K562 (cell line): ENCODE data around the gene DPYSL3. TPM values are rescaled to one million over a fixed set of nuclear protein-coding genes. Genes with fewer than 3 reads are reported as not detected.

Experiments used
- ATAC-seq: fragments of 200-7000 bp; cut with Tn5 transposase; 3 replicates; pipeline ENCODE4 v1.9.1; 2020; ENCODE audit warnings: moderate library complexity
- BruUV-seq: library from RNA; stranded (reverse); fragments of 400-500 nt; replicated peaks from 2 replicates; lab custom pipeline; 2021; lab: Mats Ljungman, UMichigan
- CTCF ChIA-PET: fragments of 300-600 bp; formaldehyde crosslinking; extraction: SDS; loops from one replicate; lab custom pipeline; 2021; ENCODE audit warnings: low intra/inter-chr PET ratio; lab: Yijun Ruan, JAX
- POLR2A ChIA-PET: fragments of 300-600, 350-650 bp; sonication (Branson Sonifier 250); formaldehyde crosslinking; extraction: SDS; loops from one replicate; lab custom pipeline; 2021; ENCODE audit warnings: antibody characterized with exemption, inconsistent platforms; lab: Yijun Ruan, JAX
- DNase-seq, 4 experiments: peaks; one replicate each; pipeline versions ENCODE4 v3.0.0 to v3.0.0-alpha.2; 2011 to 2018; ENCODE audit warnings: low spot score in 3 of 4, mixed read lengths in 3 of 4; ENCODE audit errors: extremely low read depth in 1 of 4
- FAIRE-seq: peaks from 2 replicates; lab custom pipeline; 2011; peaks lifted over from hg19 to GRCh38; lab: Jason Lieb, UNC
- H2AFZ ChIP-seq: 2 replicates; pipeline ENCODE4 v1.6.0; 2011; ENCODE audit warnings: low read depth, low read length, control low read depth, inconsistent platforms
- H3K27ac ChIP-seq: fragments of 200-600 bp; 3 replicates; pipeline ENCODE4 v1.8.0; 2011; ENCODE audit warnings: low read depth, mild to moderate bottlenecking, control low read depth, inconsistent platforms, low read length, moderate library complexity, mixed read lengths; ENCODE audit errors: extremely low read depth
- H3K27me3 ChIP-seq, 2 experiments: fragments of 300-600 bp in 1 of 2; 2 replicates in 1 of 2; 3 replicates in 1 of 2; pipeline versions ENCODE4 v1.6.0 to v1.8.0; 2011; ENCODE audit warnings: inconsistent platforms in 2 of 2, low read length in 2 of 2, mild to moderate bottlenecking in 1 of 2, mixed read lengths in 1 of 2, moderate library complexity in 1 of 2; ENCODE audit not compliant: control insufficient read depth in 2 of 2, insufficient read depth in 2 of 2
- H3K36me3 ChIP-seq: fragments of 300-600 bp; 3 replicates; pipeline ENCODE4 v1.8.0; 2011; ENCODE audit warnings: mild to moderate bottlenecking, low read length, inconsistent platforms; ENCODE audit not compliant: control insufficient read depth, insufficient read depth
- H3K4me1 ChIP-seq, 2 experiments: fragments of 200-600 bp in 1 of 2; replicated peaks in 1 of 2; 2 replicates in 1 of 2; 3 replicates in 1 of 2; pipeline versions ENCODE4 v1.5.1 to v1.8.0; 2011; ENCODE audit warnings: inconsistent platforms in 2 of 2, low read length in 2 of 2, mild to moderate bottlenecking in 1 of 2, mixed read lengths in 1 of 2, moderate library complexity in 1 of 2; ENCODE audit not compliant: control insufficient read depth in 2 of 2, insufficient read depth in 2 of 2
- H3K4me2 ChIP-seq: 2 replicates; pipeline ENCODE4 v1.6.1; 2011; ENCODE audit warnings: low read length, control low read depth, inconsistent platforms, mixed read lengths; ENCODE audit not compliant: insufficient read depth
- H3K4me3 ChIP-seq: fragments of 200-600 bp; sonication (generic), shearing (Covaris generic); 2 replicates; pipeline ENCODE4 v1.5.1; 2016; ENCODE audit warnings: control low read depth, inconsistent platforms
- H3K79me2 ChIP-seq: fragments of 200-600 bp; 3 replicates; pipeline ENCODE4 v1.8.0; 2011; ENCODE audit warnings: low read length, inconsistent platforms; ENCODE audit not compliant: control insufficient read depth, insufficient read depth
- H3K9ac ChIP-seq, 2 experiments: 2 replicates each; pipeline versions ENCODE4 v1.6.0 to v1.6.1; 2011; ENCODE audit warnings: low read depth in 2 of 2, low read length in 2 of 2, control low read depth in 1 of 2, inconsistent platforms in 1 of 2, mild to moderate bottlenecking in 1 of 2, mixed read lengths in 1 of 2; ENCODE audit not compliant: insufficient read depth in 1 of 2
- H3K9me1 ChIP-seq: one replicate; pipeline ENCODE4 v1.6.0; 2011; ENCODE audit warnings: inconsistent platforms, mild to moderate bottlenecking, low read length, moderate library complexity; ENCODE audit not compliant: control insufficient read depth, insufficient read depth
- H3K9me3 ChIP-seq: replicated peaks from 2 replicates; pipeline ENCODE4 v1.5.1; 2011; ENCODE audit warnings: low read depth, low read length, inconsistent platforms; ENCODE audit not compliant: control insufficient read depth, insufficient read depth
- H4K20me1 ChIP-seq: replicated peaks from 2 replicates; pipeline ENCODE4 v1.6.1; 2011; ENCODE audit warnings: low read length, inconsistent platforms, mixed read lengths; ENCODE audit not compliant: control insufficient read depth, insufficient read depth
- ATF1 ChIP-seq, 2 experiments: fragments of 450-650 bp in 1 of 2; IDR thresholded peaks; 2 replicates each; pipeline ENCODE4 v1.6.1; 2016; ENCODE audit warnings: missing compliant biosample characterization in 1 of 2, missing genetic modification characterization in 1 of 2
- CBX1 ChIP-seq: sonication (generic); IDR thresholded peaks from 2 replicates; pipeline ENCODE4 v1.6.1; 2016; ENCODE audit warnings: antibody characterized with exemption, low read depth, mild to moderate bottlenecking
- CSDE1 ChIP-seq, 2 experiments: fragments of 450-650 bp; IDR thresholded peaks; 2 replicates each; pipeline ENCODE4 v1.6.1; 2016; ENCODE audit warnings: mild to moderate bottlenecking in 1 of 2
- EP300 ChIP-seq: IDR thresholded peaks from 2 replicates; pipeline ENCODE4 v1.6.1; 2012; ENCODE audit warnings: low read length, improper control_type of control experiment
- HLTF ChIP-seq: fragments of 450-650 bp; IDR thresholded peaks from 2 replicates; pipeline ENCODE4 v1.6.1; 2016
- HNRNPL ChIP-seq: fragments of 200-400 bp; formaldehyde crosslinking; IDR thresholded peaks from 2 replicates; pipeline ENCODE4 v1.6.1; 2017; ENCODE audit warnings: low read depth, mild to moderate bottlenecking, low read length
- SUPT5H ChIP-seq: fragments of 450-650 bp; IDR thresholded peaks from 2 replicates; pipeline ENCODE4 v1.6.1; 2016
- TGIF2 ChIP-seq: sonication (generic); formaldehyde crosslinking; IDR thresholded peaks from 2 replicates; pipeline ENCODE4 v1.8.1; 2022; ENCODE audit warnings: mild to moderate bottlenecking, missing genetic modification reagents, moderate library complexity
- ZC3H11A ChIP-seq: IDR thresholded peaks from 2 replicates; pipeline ENCODE4 v1.6.1; 2012; ENCODE audit warnings: low read depth, low read length, improper control_type of control experiment
- ZNF280A ChIP-seq: fragments of 450-650 bp; IDR thresholded peaks from 2 replicates; pipeline ENCODE4 v1.6.1; 2018; ENCODE audit warnings: mild to moderate bottlenecking, low read depth; ENCODE audit not compliant: partially characterized antibody
- WGBS: fragments of 100-300 bp; shearing (Covaris generic); methylation state at CpG from one replicate; pipeline ENCODE4 v1.1.6; 2016; ENCODE audit warnings: low coverage, mixed read lengths; ENCODE audit not compliant: insufficient coverage; ENCODE audit errors: missing lambda C conversion rate; 5-methylcytosine and 5-hydroxymethylcytosine counted together
- in situ Hi-C: fragments of 300-500 bp; cut with MboI; formaldehyde crosslinking; loops from 4 replicates; pipeline ENCODE4 v1.15.0; 2018; ENCODE audit warnings: inconsistent platforms, mixed read lengths
- intact Hi-C: fragments of 100-400 bp; cut with micrococcal nuclease; formaldehyde crosslinking; loops from 2 replicates; pipeline ENCODE4 v1.14.2; 2022
- polyA plus RNA-seq, 8 experiments: library from polyadenylated mRNA; depleted of rRNA in 4 of 8; stranded (reverse) in 5 of 8; unstranded in 3 of 8; fragments of >200 nt; fragmentation: Nextera tagmentation in 2 of 8; fragmentation: Illumina TruSeq in 1 of 8; extraction: Ambion mirVana in 2 of 8; extraction: Trizol in 1 of 8; gene quantifications; 2 replicates each; pipeline versions ENCODE4 v1.2.1 to v1.2.3, GENCODE V29; 2011 to 2014; ENCODE audit warnings: inconsistent platforms in 1 of 8, missing spikeins in 1 of 8
- total RNA-seq, 7 experiments: library from RNA; depleted of rRNA in 6 of 7; stranded (reverse); fragments of >200 nt in 6 of 7; fragmentation: Illumina TruSeq in 2 of 7; extraction: Trizol in 2 of 7; gene quantifications; 2 replicates each; pipeline versions ENCODE4 v1.2.1 to v1.2.3, GENCODE V29; 2011 to 2021; ENCODE audit warnings: low replicate concordance in 1 of 7
- TF ChIP-seq, protein P1 (sequence below): fragments of 250-450 bp; sonication (Bioruptor Pico); IDR thresholded peaks from 2 replicates; pipeline ENCODE4 v1.4.0; 2020; ENCODE audit warnings: mild to moderate bottlenecking, moderate library complexity

Gene DPYSL3
- total and polyA plus RNA-seq, 9 of the 15 experiments (the other 6 are each of a cell fraction or from before 2014, with no cell fraction given), result 0.07 to 0.55 TPM; not detected in 7

DNA sequence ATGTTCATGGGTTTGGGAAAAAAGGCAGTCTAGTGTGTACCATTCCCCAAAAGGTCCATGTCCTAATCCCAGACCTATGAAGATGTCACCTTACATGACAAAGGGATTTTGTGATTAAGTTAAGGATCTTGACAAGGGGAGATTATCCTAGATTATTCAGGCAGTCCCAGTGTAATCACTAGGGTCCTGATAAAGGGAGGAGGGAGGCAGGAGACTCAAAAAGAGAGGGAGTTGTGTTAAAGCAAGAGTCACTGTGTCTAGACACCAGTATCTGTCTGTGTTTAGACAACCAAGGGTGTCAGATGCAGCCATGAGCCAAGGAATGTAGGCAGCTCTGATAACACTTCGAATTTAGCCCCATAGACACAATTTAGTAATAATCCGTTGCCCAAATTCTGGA lies 49.5 kb downstream of the DPYSL3 start:
- H3K79me2 ChIP-seq, result no peaks in the 10 kb centered on the region
- H3K9ac ChIP-seq, result no peak overlapping the region
- H4K20me1 ChIP-seq, result no peaks in the 10 kb centered on the region
- H3K36me3 ChIP-seq, result no peaks in the 10 kb centered on the region
- H3K9me1 ChIP-seq, result no peaks in the 10 kb centered on the region
- WGBS, result 0% methylated on average over 2 of the region's 2 CpGs
- no peaks in the 10 kb centered on the region for H3K9me3 ChIP-seq
- no peaks in the 10 kb centered on the region for H3K27me3 ChIP-seq
- H3K4me2 ChIP-seq, result no peak overlapping the region
- BruUV-seq, result no TSS peak
- H3K4me3 ChIP-seq, result no peak overlapping the region
- ChIA-PET POLR2A (no interaction called here), CTCF (no interaction called here)
- no peak overlapping the region for H3K27ac ChIP-seq
- no peak for DNase-seq
- no peak for ATAC-seq
- intact Hi-C loops (loop anchor here (5.0 kb wide), 1 partner anchor 1622 kb away; no protein-coding TSS in a partner anchor), in situ Hi-C loops (no loop called here)
- H2AFZ ChIP-seq, result no peak overlapping the region
- H3K4me1 ChIP-seq, result no peaks in the 10 kb centered on the region
- FAIRE-seq, result no peak
- no peak for TF ChIP-seq ZC3H11A
- no peak for TF ChIP-seq HLTF
- TF ChIP-seq SUPT5H, result no peak
- TF ChIP-seq ATF1 (CRISPR knock-in tag; IDR thresholded peaks at IDR 0.05), result no peak
- TF ChIP-seq ATF1 (tag; IDR thresholded peaks at IDR 0.05), result no peak
- TF ChIP-seq ZNF280A, result no peak
- no peak for TF ChIP-seq TGIF2 (CRISPR knock-in tag)
- TF ChIP-seq, protein P1, sequence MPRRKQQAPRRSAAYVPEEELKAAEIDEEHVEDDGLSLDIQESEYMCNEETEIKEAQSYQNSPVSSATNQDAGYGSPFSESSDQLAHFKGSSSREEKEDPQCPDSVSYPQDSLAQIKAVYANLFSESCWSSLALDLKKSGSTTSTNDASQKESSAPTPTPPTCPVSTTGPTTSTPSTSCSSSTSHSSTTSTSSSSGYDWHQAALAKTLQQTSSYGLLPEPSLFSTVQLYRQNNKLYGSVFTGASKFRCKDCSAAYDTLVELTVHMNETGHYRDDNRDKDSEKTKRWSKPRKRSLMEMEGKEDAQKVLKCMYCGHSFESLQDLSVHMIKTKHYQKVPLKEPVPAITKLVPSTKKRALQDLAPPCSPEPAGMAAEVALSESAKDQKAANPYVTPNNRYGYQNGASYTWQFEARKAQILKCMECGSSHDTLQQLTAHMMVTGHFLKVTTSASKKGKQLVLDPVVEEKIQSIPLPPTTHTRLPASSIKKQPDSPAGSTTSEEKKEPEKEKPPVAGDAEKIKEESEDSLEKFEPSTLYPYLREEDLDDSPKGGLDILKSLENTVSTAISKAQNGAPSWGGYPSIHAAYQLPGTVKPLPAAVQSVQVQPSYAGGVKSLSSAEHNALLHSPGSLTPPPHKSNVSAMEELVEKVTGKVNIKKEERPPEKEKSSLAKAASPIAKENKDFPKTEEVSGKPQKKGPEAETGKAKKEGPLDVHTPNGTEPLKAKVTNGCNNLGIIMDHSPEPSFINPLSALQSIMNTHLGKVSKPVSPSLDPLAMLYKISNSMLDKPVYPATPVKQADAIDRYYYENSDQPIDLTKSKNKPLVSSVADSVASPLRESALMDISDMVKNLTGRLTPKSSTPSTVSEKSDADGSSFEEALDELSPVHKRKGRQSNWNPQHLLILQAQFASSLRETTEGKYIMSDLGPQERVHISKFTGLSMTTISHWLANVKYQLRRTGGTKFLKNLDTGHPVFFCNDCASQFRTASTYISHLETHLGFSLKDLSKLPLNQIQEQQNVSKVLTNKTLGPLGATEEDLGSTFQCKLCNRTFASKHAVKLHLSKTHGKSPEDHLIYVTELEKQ (CRISPR knock-in tag), result no peak
- TF ChIP-seq CBX1, result no peak
- no peak for TF ChIP-seq HNRNPL
- no peak for TF ChIP-seq EP300
- no peak for TF ChIP-seq CSDE1 (IDR thresholded peaks at IDR 0.05)
